Naive thymus-derived CD4-positive, alpha-beta T cell (primary cell): ENCODE data around the gene CTTNBP2. TPM values are rescaled to one million over a fixed set of nuclear protein-coding genes. Genes with fewer than 3 reads are reported as not detected.

Experiments
- ATAC-seq: fragments of 150-1000 bp; cut with Tn5 transposase; 2 replicates; pipeline ENCODE4 v1.10.0; 2021; ENCODE audit warnings: mild to moderate bottlenecking, moderate library complexity
- CTCF ChIA-PET: fragments of 350-600 bp; sonication (Branson Sonifier 250); formaldehyde crosslinking; loops from one replicate; lab custom pipeline; 2021; ENCODE audit warnings: antibody characterized with exemption; lab: Charles Lee
- POLR2A ChIA-PET: fragments of 350-600 bp; sonication (Branson Sonifier 250); formaldehyde crosslinking; loops from one replicate; lab custom pipeline; 2021; ENCODE audit warnings: antibody characterized with exemption, inconsistent platforms; lab: Charles Lee
- DNase-seq, 9 donors: peaks; one replicate each; pipeline versions ENCODE4 v3.0.0 to v3.0.0-alpha.2; 2020 to 2022; ENCODE audit warnings: mixed read lengths in 1 of 9
- H3K27ac ChIP-seq: one replicate; pipeline ENCODE4 v1.7.0; 2013; ENCODE audit warnings: mild to moderate bottlenecking, low read depth, low read length, moderate library complexity
- H3K27me3 ChIP-seq, 2 donors: one replicate each; pipeline ENCODE4 v1.7.0; 2013; ENCODE audit warnings: low read length in 2 of 2, mild to moderate bottlenecking in 2 of 2, moderate library complexity in 2 of 2; ENCODE audit not compliant: control insufficient read depth in 2 of 2, insufficient read depth in 2 of 2
- H3K36me3 ChIP-seq, 3 experiments: 1 replicate in 2 of 3; 2 replicates in 1 of 3; pipeline ENCODE4 v1.7.0; 2013; ENCODE audit warnings: low read length in 3 of 3, mild to moderate bottlenecking in 3 of 3, moderate library complexity in 1 of 3; ENCODE audit not compliant: insufficient read depth in 3 of 3, control insufficient read depth in 2 of 3
- H3K4me1 ChIP-seq, 2 donors: one replicate each; pipeline ENCODE4 v1.7.0; 2013; ENCODE audit warnings: low read length in 2 of 2, mild to moderate bottlenecking in 2 of 2, moderate library complexity in 1 of 2; ENCODE audit not compliant: control insufficient read depth in 2 of 2, insufficient read depth in 2 of 2
- H3K4me3 ChIP-seq: 2 replicates; pipeline ENCODE4 v1.7.0; 2013; ENCODE audit warnings: mild to moderate bottlenecking, low read length
- H3K9me3 ChIP-seq, 3 experiments: 1 replicate in 2 of 3; 2 replicates in 1 of 3; pipeline ENCODE4 v1.7.0; 2013; ENCODE audit warnings: low read length in 3 of 3; ENCODE audit not compliant: control insufficient read depth in 2 of 3
- H3K27ac Mint-ChIP-seq, 9 donors: one replicate each; pipeline ENCODE4 v1.8.0; 2020 to 2022; ENCODE audit warnings: mixed read lengths in 9 of 9, mild to moderate bottlenecking in 8 of 9, moderate library complexity in 5 of 9, inconsistent platforms in 2 of 9
- H3K27me3 Mint-ChIP-seq, 5 donors: one replicate each; pipeline ENCODE4 v1.8.0; 2021 to 2022; ENCODE audit warnings: mixed read lengths in 5 of 5, mild to moderate bottlenecking in 1 of 5
- H3K36me3 Mint-ChIP-seq, 5 donors: one replicate each; pipeline ENCODE4 v1.8.0; 2020 to 2022; ENCODE audit warnings: mixed read lengths in 5 of 5, mild to moderate bottlenecking in 3 of 5, inconsistent platforms in 1 of 5
- H3K4me1 Mint-ChIP-seq, 7 donors: one replicate each; pipeline ENCODE4 v1.8.0; 2020 to 2022; ENCODE audit warnings: mixed read lengths in 7 of 7, mild to moderate bottlenecking in 3 of 7, inconsistent platforms in 1 of 7
- H3K4me3 Mint-ChIP-seq, 10 donors: one replicate each; pipeline ENCODE4 v1.8.0; 2020 to 2022; ENCODE audit warnings: mild to moderate bottlenecking in 10 of 10, mixed read lengths in 10 of 10, moderate library complexity in 6 of 10, inconsistent platforms in 2 of 10
- H3K9me3 Mint-ChIP-seq, 11 donors: one replicate each; pipeline ENCODE4 v1.8.0; 2020 to 2022; ENCODE audit warnings: mixed read lengths in 11 of 11, mild to moderate bottlenecking in 4 of 11, inconsistent platforms in 1 of 11, moderate library complexity in 1 of 11
- intact Hi-C, 2 donors: fragments of 100-400 bp; cut with micrococcal nuclease; formaldehyde crosslinking; loops; one replicate each; pipeline ENCODE4 v1.15.1; 2023
- polyA plus RNA-seq, 2 donors: library from polyadenylated mRNA; unstranded; fragments of 300-500 nt; fragmentation: Illumina TruSeq; gene quantifications; one replicate each; pipeline ENCODE4 v1.2.3, GENCODE V29; 2021
- total RNA-seq, 6 experiments: library from RNA in 5 of 6; stranded (reverse) in 5 of 6; gene quantifications; 1 replicate in 5 of 6; 2 replicates in 1 of 6; pipeline ENCODE4 v1.2.3 and lab custom pipeline; 2021 to 2026

CTTNBP2 gene
- total and polyA plus RNA-seq, 7 experiments from 2014 or later, result 0.16 to 0.30 (median 0.27) TPM; not detected in 4

GRCh38 chr7:117728890-117729624 lies 144.2 kb downstream of the CTTNBP2 start:
- Histone ChIP-seq H3K9me3 (no peaks in the 10 kb centered on the region), H3K4me1 (no peaks in the 10 kb centered on the region), H3K27ac (no peak overlapping the region), H3K36me3 (no peaks in the 10 kb centered on the region), H3K27me3 (no peaks in the 10 kb centered on the region), H3K4me3 (no peak overlapping the region)
- intact Hi-C loops, result no loop called here
- no peak for DNase-seq
- Mint-ChIP-seq H3K36me3 (no peaks in the 10 kb centered on the region), H3K4me3 (no peak overlapping the region), H3K9me3 (peaks cover 0 to 2% (median 0%) of the 10 kb centered on the region in 11 donors), H3K27ac (no peak overlapping the region), H3K4me1 (peaks cover 0 to 6% (median 0%) of the 10 kb centered on the region in 7 donors), H3K27me3 (peaks cover 10 to 32% (median 22%) of the 10 kb centered on the region in 5 donors)
- CTCF ChIA-PET, result no interaction called here
- no peak for ATAC-seq
- POLR2A ChIA-PET, result no interaction called here

- no peak overlapping the region for H3K4me3 ChIP-seq
- no peaks in the 10 kb centered on the region for H3K9me3 ChIP-seq
- intact Hi-C loops, result no loop called here
- DNase-seq (no peak), ATAC-seq (no peak)
- Mint-ChIP-seq H3K4me1 (no peaks in the 10 kb centered on the region), H3K27ac (no peak overlapping the region), H3K4me3 (no peak overlapping the region), H3K27me3 (peaks cover 2 to 25% (median 13%) of the 10 kb centered on the region in 5 donors), H3K36me3 (no peaks in the 10 kb centered on the region), H3K9me3 (no peaks in the 10 kb centered on the region)
- H3K27me3 ChIP-seq, result no peaks in the 10 kb centered on the region
- H3K4me1 ChIP-seq, result no peaks in the 10 kb centered on the region
- H3K36me3 ChIP-seq, result no peaks in the 10 kb centered on the region
- ChIA-PET CTCF (no interaction called here), POLR2A (no interaction called here)
- no peak overlapping the region for H3K27ac ChIP-seq
Observed at GRCh38 chr7:117724898-117725297, 148.3 kb downstream of the CTTNBP2 start.

- ATAC-seq, result no peak
- H3K9me3 ChIP-seq, result no peaks in the 10 kb centered on the region
- no peaks in the 10 kb centered on the region for H3K4me1 Mint-ChIP-seq
- ChIA-PET CTCF (no interaction called here), POLR2A (no interaction called here)
- DNase-seq, result no peak
- H3K9me3 Mint-ChIP-seq, result peaks cover 0 to 2% (median 0%) of the 10 kb centered on the region in 11 donors
- no peak overlapping the region for H3K4me3 Mint-ChIP-seq
- peaks cover 0 to 7% (median 3%) of the 10 kb centered on the region in 5 donors for H3K27me3 Mint-ChIP-seq
- H3K36me3 ChIP-seq, result no peaks in the 10 kb centered on the region
- no peak overlapping the region for H3K4me3 ChIP-seq
- H3K27me3 ChIP-seq, result no peaks in the 10 kb centered on the region
- intact Hi-C loops, result loop anchor here in 1 of 2 donors (5.0 kb wide), 1 partner anchor 322 kb away; no protein-coding TSS in a partner anchor
- H3K4me1 ChIP-seq, result no peaks in the 10 kb centered on the region
- H3K36me3 Mint-ChIP-seq, result no peaks in the 10 kb centered on the region
- no peak overlapping the region for H3K27ac ChIP-seq
- H3K27ac Mint-ChIP-seq, result no peak overlapping the region
Observed at GRCh38 chr7:117719377-117719776, 153.9 kb downstream of the CTTNBP2 start.

GRCh38 chr7:117718116-117718835 lies 155.0 kb downstream of the CTTNBP2 start:
- no peaks in the 10 kb centered on the region for H3K27me3 ChIP-seq
- DNase-seq (no peak), ATAC-seq (no peak)
- no peaks in the 10 kb centered on the region for H3K36me3 Mint-ChIP-seq
- no peaks in the 10 kb centered on the region for H3K4me1 Mint-ChIP-seq
- H3K36me3 ChIP-seq, result no peaks in the 10 kb centered on the region
- peaks cover 0 to 9% (median 6%) of the 10 kb centered on the region in 5 donors for H3K27me3 Mint-ChIP-seq
- no peak overlapping the region for H3K4me3 ChIP-seq
- no peaks in the 10 kb centered on the region for H3K4me1 ChIP-seq
- CTCF ChIA-PET, result no interaction called here
- H3K27ac ChIP-seq, result no peak overlapping the region
- POLR2A ChIA-PET, result no interaction called here
- no peak overlapping the region for H3K27ac Mint-ChIP-seq
- H3K9me3 Mint-ChIP-seq, result peaks cover 0 to 3% (median 0%) of the 10 kb centered on the region in 11 donors
- intact Hi-C loops, result loop anchor here in 1 of 2 donors (5.0 kb wide), 1 partner anchor 321 kb away; no protein-coding TSS in a partner anchor
- H3K4me3 Mint-ChIP-seq, result no peak overlapping the region
- H3K9me3 ChIP-seq, result no peaks in the 10 kb centered on the region

- no peak overlapping the region for H3K27ac ChIP-seq
- POLR2A ChIA-PET, result interaction anchor here (0.5 kb wide), 1 partner anchor 221 kb away, joined by 3 read pairs; no protein-coding TSS in a partner anchor
- Mint-ChIP-seq H3K9me3 (peaks cover 0 to 3% (median 0%) of the 10 kb centered on the region in 11 donors), H3K36me3 (no peaks in the 10 kb centered on the region), H3K27ac (no peak overlapping the region), H3K4me1 (no peaks in the 10 kb centered on the region), H3K27me3 (peaks cover 0 to 9% (median 7%) of the 10 kb centered on the region in 5 donors), H3K4me3 (no peak overlapping the region)
- H3K4me1 ChIP-seq, result no peaks in the 10 kb centered on the region
- no peaks in the 10 kb centered on the region for H3K36me3 ChIP-seq
- DNase-seq, result no peak
- CTCF ChIA-PET, result no interaction called here
- no peaks in the 10 kb centered on the region for H3K27me3 ChIP-seq
- intact Hi-C loops, result loop anchor here in 1 of 2 donors (2.0 to 5.0 kb wide), 2 partner anchors 320 to 505 kb away; no protein-coding TSS in a partner anchor
- no peaks in the 10 kb centered on the region for H3K9me3 ChIP-seq
- H3K4me3 ChIP-seq, result no peak overlapping the region
- ATAC-seq, result no peak
Observed at GRCh38 chr7:117717357-117717756, 155.9 kb downstream of the CTTNBP2 start.

- no peak overlapping the region for H3K4me3 ChIP-seq
- H3K27me3 ChIP-seq, result no peaks in the 10 kb centered on the region
- ATAC-seq (no peak), DNase-seq (no peak)
- no peak overlapping the region for H3K27ac ChIP-seq
- Mint-ChIP-seq H3K27ac (no peak overlapping the region), H3K9me3 (peaks cover 0 to 3% (median 0%) of the 10 kb centered on the region in 11 donors), H3K4me1 (peaks cover 0 to 3% (median 0%) of the 10 kb centered on the region in 7 donors), H3K27me3 (peaks cover 0 to 9% (median 7%) of the 10 kb centered on the region in 5 donors), H3K36me3 (no peaks in the 10 kb centered on the region), H3K4me3 (no peak overlapping the region)
- no peaks in the 10 kb centered on the region for H3K36me3 ChIP-seq
- no peaks in the 10 kb centered on the region for H3K4me1 ChIP-seq
- intact Hi-C loops, result loop anchor here in 1 of 2 donors (1.0 to 5.0 kb wide), 3 partner anchors 258 to 504 kb away; no protein-coding TSS in a partner anchor
- CTCF ChIA-PET, result no interaction called here
- POLR2A ChIA-PET, result no interaction called here
- no peaks in the 10 kb centered on the region for H3K9me3 ChIP-seq
Observed at GRCh38 chr7:117716707-117717299, 156.4 kb downstream of the CTTNBP2 start.
